GM10266 (cell line): ENCODE data around the gene IRX5.

Experiments used
- DNase-seq: peaks from one replicate; pipeline ENCODE4 v3.0.0; 2012; ENCODE audit errors: extremely low spot score
- CTCF ChIP-seq: IDR thresholded peaks from 2 replicates; pipeline ENCODE4 v1.5.1; 2012; ENCODE audit warnings: mild to moderate bottlenecking, low read depth; ENCODE audit not compliant: control insufficient read depth, insufficient read depth; ENCODE audit errors: missing control alignments

The IRX5 gene

GRCh38 chr16:54930869-54931119 lies 129 bp downstream of the IRX5 start:
- DNase-seq = no peak
- TF ChIP-seq CTCF = no peak

GRCh38 chr16:54931120-54932014 lies 702 bp downstream of the IRX5 start:
- peak; percentile 36 for DNase-seq
- TF ChIP-seq CTCF = no peak

GRCh38 chr16:54932021-54932660 lies 1.5 kb downstream of the IRX5 start:
- no peak for TF ChIP-seq CTCF
- DNase-seq = peak; percentile 24

GRCh38 chr16:54932737-54933254 lies 2.1 kb downstream of the IRX5 start:
- no peak for TF ChIP-seq CTCF
- DNase-seq = peak; percentile 23

GRCh38 chr16:54933281-54934011 lies 2.8 kb downstream of the IRX5 start:
- DNase-seq = peak; percentile 16
- TF ChIP-seq CTCF = no peak

- no peak for TF ChIP-seq CTCF
- peak; percentile 25 for DNase-seq
Observed at GRCh38 chr16:54934481-54935265, 4.0 kb downstream of the IRX5 start.
